GM23338 (cell line): Measurements from ENCODE around the gene WDR19.

Experiments
- CREB1 ChIP-seq: fragments of 250-450 bp; sonication (Bioruptor Pico); IDR thresholded peaks from 2 replicates; pipeline ENCODE4 v1.5.0; 2020; ENCODE audit warnings: low read depth, mild to moderate bottlenecking, moderate library complexity
- CTCF ChIP-seq, 2 experiments: fragments of 200-600 bp in 1 of 2; sonication (generic) in 1 of 2; conservative IDR thresholded peaks; 2 replicates each; pipeline versions ENCODE4 v1.5.1 to v1.6.1; 2016 to 2017; ENCODE audit warnings: antibody characterized with exemption in 2 of 2, low read depth in 2 of 2, mild to moderate bottlenecking in 2 of 2, moderate library complexity in 1 of 2
- REST ChIP-seq: IDR thresholded peaks from one replicate; pipeline ENCODE4 v1.6.1; 2018; ENCODE audit warnings: antibody characterized with exemption; ENCODE audit not compliant: unreplicated experiment
- STAT1 ChIP-seq: IDR thresholded peaks from one replicate; pipeline ENCODE4 v1.6.1; 2016; ENCODE audit warnings: antibody characterized with exemption; ENCODE audit not compliant: unreplicated experiment
- ZNF114 ChIP-seq: fragments of 250-450 bp; sonication (Bioruptor Pico); IDR thresholded peaks from 2 replicates; pipeline ENCODE4 v1.5.0; 2020; ENCODE audit warnings: mild to moderate bottlenecking, moderate library complexity

- TF ChIP-seq CTCF (conservative IDR thresholded peaks at IDR 0.05; ENCODE audit: low read depth in 2 of 2), result no peak
- TF ChIP-seq STAT1, result no peak
- TF ChIP-seq ZNF114, result no peak
- no peak for TF ChIP-seq CREB1 (CRISPR knock-in tag)
- no peak for TF ChIP-seq REST
Measured at GRCh38 chr4:39243462-39243861, 61.1 kb downstream of the WDR19 start.
